HepG2 (cell line): ENCODE measurements around the gene DCAF7. TPM values are rescaled to one million over a fixed set of nuclear protein-coding genes. Genes with fewer than 3 reads are reported as not detected.

ENCODE experiments used
- FOSL2 ChIP-seq: sonication (generic); formaldehyde crosslinking; IDR thresholded peaks from 2 replicates; pipeline ENCODE4 v1.4.0; 2020; ENCODE audit warnings: missing genetic modification reagents
- HNRNPL ChIP-seq: fragments of 200-400 bp; formaldehyde crosslinking; IDR thresholded peaks from 2 replicates; pipeline ENCODE4 v1.6.1; 2017; ENCODE audit warnings: mild to moderate bottlenecking, low read depth, low read length
- MATR3 ChIP-seq: sonication (generic); formaldehyde crosslinking; IDR thresholded peaks from 2 replicates; pipeline ENCODE4 v1.4.0; 2020; ENCODE audit warnings: missing genetic modification reagents
- SAFB2 ChIP-seq: sonication (generic); formaldehyde crosslinking; IDR thresholded peaks from 2 replicates; pipeline ENCODE4 v1.5.1; 2020; ENCODE audit warnings: missing genetic modification reagents, low read depth, mild to moderate bottlenecking, borderline replicate concordance
- SOX6 ChIP-seq, 2 experiments: fragments of 450-650 bp in 1 of 2; sonication (generic) in 1 of 2; formaldehyde crosslinking in 1 of 2; IDR thresholded peaks; 2 replicates each; pipeline versions ENCODE4 v1.4.0 to v1.6.1; 2017 to 2020; ENCODE audit warnings: antibody characterized with exemption in 1 of 2, mild to moderate bottlenecking in 1 of 2, missing genetic modification reagents in 1 of 2
- ZFX ChIP-seq: sonication (generic); formaldehyde crosslinking; IDR thresholded peaks from 2 replicates; pipeline ENCODE4 v1.4.0; 2020; ENCODE audit warnings: mild to moderate bottlenecking, low read depth, missing genetic modification reagents, moderate library complexity
- ZNF567 ChIP-seq: sonication (generic); formaldehyde crosslinking; IDR thresholded peaks from 2 replicates; pipeline ENCODE4 v1.8.1; 2023; ENCODE audit warnings: mild to moderate bottlenecking, missing genetic modification reagents, borderline replicate concordance
- ZNF577 ChIP-seq: sonication (generic); formaldehyde crosslinking; IDR thresholded peaks from 2 replicates; pipeline ENCODE4 v1.4.0; 2020; ENCODE audit warnings: mild to moderate bottlenecking, low read depth, missing genetic modification reagents, borderline replicate concordance
- ZNF710 ChIP-seq: sonication (generic); formaldehyde crosslinking; IDR thresholded peaks from 2 replicates; pipeline ENCODE4 v1.5.0; 2020; ENCODE audit warnings: mild to moderate bottlenecking, missing genetic modification reagents, borderline replicate concordance
- ZNF800 ChIP-seq: sonication (generic); formaldehyde crosslinking; IDR thresholded peaks from 2 replicates; pipeline ENCODE4 v1.4.0; 2020; ENCODE audit warnings: missing genetic modification reagents
- polyA plus RNA-seq, 8 experiments: library from polyadenylated mRNA; depleted of rRNA in 3 of 8; stranded (reverse) in 7 of 8; unstranded in 1 of 8; fragments of >200 nt; fragmentation: Illumina TruSeq in 4 of 8; extraction: Trizol in 4 of 8; gene quantifications; 2 replicates each; pipeline versions ENCODE4 v1.2.1 to v1.2.3, GENCODE V29; 2011 to 2016; ENCODE audit warnings: low read depth in 4 of 8, missing spikeins in 1 of 8, mixed read lengths in 1 of 8; ENCODE audit not compliant: insufficient read depth in 1 of 8
- total RNA-seq, 5 experiments: library from RNA; depleted of rRNA; stranded (reverse); fragments of >200 nt; fragmentation: Illumina TruSeq; extraction: Trizol; gene quantifications; 2 replicates each; pipeline ENCODE4 v1.2.3, GENCODE V29; 2016; ENCODE audit warnings: low read depth in 1 of 5
- TF ChIP-seq, protein P1 (sequence below): sonication (generic); formaldehyde crosslinking; IDR thresholded peaks from 2 replicates; pipeline ENCODE4 v1.5.0; 2020; ENCODE audit warnings: mild to moderate bottlenecking, low read depth, missing genetic modification reagents, borderline replicate concordance
- TF ChIP-seq, protein P2 (sequence below): sonication (generic); formaldehyde crosslinking; conservative IDR thresholded peaks from 2 replicates; pipeline ENCODE4 v1.4.0; 2020; ENCODE audit warnings: mild to moderate bottlenecking, missing genetic modification reagents, moderate library complexity
- TF ChIP-seq, protein P3 (sequence below): sonication (generic); formaldehyde crosslinking; IDR thresholded peaks from 2 replicates; pipeline ENCODE4 v1.4.0; 2020; ENCODE audit warnings: mild to moderate bottlenecking, missing genetic modification reagents, borderline replicate concordance

DCAF7 gene
- total and polyA plus RNA-seq, 2 of the 13 experiments (the other 11 are each of a cell fraction or from before 2014, with no cell fraction given): 55.2 to 73.4 TPM

- TF ChIP-seq, protein P1, sequence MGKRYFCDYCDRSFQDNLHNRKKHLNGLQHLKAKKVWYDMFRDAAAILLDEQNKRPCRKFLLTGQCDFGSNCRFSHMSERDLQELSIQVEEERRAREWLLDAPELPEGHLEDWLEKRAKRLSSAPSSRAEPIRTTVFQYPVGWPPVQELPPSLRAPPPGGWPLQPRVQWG (CRISPR knock-in tag): no peak
- TF ChIP-seq ZNF577 (CRISPR knock-in tag): no peak
- TF ChIP-seq, protein P2, sequence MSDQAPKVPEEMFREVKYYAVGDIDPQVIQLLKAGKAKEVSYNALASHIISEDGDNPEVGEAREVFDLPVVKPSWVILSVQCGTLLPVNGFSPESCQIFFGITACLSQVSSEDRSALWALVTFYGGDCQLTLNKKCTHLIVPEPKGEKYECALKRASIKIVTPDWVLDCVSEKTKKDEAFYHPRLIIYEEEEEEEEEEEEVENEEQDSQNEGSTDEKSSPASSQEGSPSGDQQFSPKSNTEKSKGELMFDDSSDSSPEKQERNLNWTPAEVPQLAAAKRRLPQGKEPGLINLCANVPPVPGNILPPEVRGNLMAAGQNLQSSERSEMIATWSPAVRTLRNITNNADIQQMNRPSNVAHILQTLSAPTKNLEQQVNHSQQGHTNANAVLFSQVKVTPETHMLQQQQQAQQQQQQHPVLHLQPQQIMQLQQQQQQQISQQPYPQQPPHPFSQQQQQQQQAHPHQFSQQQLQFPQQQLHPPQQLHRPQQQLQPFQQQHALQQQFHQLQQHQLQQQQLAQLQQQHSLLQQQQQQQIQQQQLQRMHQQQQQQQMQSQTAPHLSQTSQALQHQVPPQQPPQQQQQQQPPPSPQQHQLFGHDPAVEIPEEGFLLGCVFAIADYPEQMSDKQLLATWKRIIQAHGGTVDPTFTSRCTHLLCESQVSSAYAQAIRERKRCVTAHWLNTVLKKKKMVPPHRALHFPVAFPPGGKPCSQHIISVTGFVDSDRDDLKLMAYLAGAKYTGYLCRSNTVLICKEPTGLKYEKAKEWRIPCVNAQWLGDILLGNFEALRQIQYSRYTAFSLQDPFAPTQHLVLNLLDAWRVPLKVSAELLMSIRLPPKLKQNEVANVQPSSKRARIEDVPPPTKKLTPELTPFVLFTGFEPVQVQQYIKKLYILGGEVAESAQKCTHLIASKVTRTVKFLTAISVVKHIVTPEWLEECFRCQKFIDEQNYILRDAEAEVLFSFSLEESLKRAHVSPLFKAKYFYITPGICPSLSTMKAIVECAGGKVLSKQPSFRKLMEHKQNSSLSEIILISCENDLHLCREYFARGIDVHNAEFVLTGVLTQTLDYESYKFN (CRISPR knock-in tag): peak; percentile 76
- TF ChIP-seq, protein P3, sequence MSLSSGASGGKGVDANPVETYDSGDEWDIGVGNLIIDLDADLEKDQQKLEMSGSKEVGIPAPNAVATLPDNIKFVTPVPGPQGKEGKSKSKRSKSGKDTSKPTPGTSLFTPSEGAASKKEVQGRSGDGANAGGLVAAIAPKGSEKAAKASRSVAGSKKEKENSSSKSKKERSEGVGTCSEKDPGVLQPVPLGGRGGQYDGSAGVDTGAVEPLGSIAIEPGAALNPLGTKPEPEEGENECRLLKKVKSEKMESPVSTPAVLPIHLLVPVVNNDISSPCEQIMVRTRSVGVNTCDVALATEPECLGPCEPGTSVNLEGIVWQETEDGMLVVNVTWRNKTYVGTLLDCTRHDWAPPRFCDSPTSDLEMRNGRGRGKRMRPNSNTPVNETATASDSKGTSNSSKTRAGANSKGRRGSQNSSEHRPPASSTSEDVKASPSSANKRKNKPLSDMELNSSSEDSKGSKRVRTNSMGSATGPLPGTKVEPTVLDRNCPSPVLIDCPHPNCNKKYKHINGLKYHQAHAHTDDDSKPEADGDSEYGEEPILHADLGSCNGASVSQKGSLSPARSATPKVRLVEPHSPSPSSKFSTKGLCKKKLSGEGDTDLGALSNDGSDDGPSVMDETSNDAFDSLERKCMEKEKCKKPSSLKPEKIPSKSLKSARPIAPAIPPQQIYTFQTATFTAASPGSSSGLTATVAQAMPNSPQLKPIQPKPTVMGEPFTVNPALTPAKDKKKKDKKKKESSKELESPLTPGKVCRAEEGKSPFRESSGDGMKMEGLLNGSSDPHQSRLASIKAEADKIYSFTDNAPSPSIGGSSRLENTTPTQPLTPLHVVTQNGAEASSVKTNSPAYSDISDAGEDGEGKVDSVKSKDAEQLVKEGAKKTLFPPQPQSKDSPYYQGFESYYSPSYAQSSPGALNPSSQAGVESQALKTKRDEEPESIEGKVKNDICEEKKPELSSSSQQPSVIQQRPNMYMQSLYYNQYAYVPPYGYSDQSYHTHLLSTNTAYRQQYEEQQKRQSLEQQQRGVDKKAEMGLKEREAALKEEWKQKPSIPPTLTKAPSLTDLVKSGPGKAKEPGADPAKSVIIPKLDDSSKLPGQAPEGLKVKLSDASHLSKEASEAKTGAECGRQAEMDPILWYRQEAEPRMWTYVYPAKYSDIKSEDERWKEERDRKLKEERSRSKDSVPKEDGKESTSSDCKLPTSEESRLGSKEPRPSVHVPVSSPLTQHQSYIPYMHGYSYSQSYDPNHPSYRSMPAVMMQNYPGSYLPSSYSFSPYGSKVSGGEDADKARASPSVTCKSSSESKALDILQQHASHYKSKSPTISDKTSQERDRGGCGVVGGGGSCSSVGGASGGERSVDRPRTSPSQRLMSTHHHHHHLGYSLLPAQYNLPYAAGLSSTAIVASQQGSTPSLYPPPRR (CRISPR knock-in tag): peak; percentile 73
- TF ChIP-seq HNRNPL: peak; percentile 83
- peak; percentile 95 for TF ChIP-seq SAFB2 (CRISPR knock-in tag)
- TF ChIP-seq MATR3 (CRISPR knock-in tag): no peak; the same call in 1 of the 2 replicates
- TF ChIP-seq SOX6 (IDR thresholded peaks at IDR 0.05): no peak
- TF ChIP-seq SOX6 (CRISPR knock-in tag; IDR thresholded peaks at IDR 0.05): peak; percentile 81
- peak; percentile 78 for TF ChIP-seq ZNF800 (CRISPR knock-in tag)
- TF ChIP-seq FOSL2 (CRISPR knock-in tag): peak; percentile 82
- TF ChIP-seq ZNF567 (CRISPR knock-in tag): peak; percentile 88; the same call in 1 of the 2 replicates
- peak; percentile 98 for TF ChIP-seq ZFX (CRISPR knock-in tag)
- TF ChIP-seq ZNF710 (CRISPR knock-in tag): peak; percentile 75; the same call in 1 of the 2 replicates
Measured at GRCh38 chr17:63600569-63601438, 50.5 kb downstream of the DCAF7 start, which contains the start of gene TACO1 (continued).
